GM18507 (cell line): ENCODE measurements around the gene AMBN.
A peak's percentile ranks its signal among the peaks of the same experiment; 100 is the strongest.

ENCODE experiments used
- DNase-seq: peaks from one replicate; pipeline ENCODE4 v3.0.0; 2011; ENCODE audit warnings: low read depth; ENCODE audit not compliant: insufficient read length; ENCODE audit errors: extremely low spot score
- FAIRE-seq: peaks from 2 replicates; lab custom pipeline; 2011; peaks lifted over from hg19 to GRCh38; lab: Jason Lieb, UNC

Gene AMBN, protein sequence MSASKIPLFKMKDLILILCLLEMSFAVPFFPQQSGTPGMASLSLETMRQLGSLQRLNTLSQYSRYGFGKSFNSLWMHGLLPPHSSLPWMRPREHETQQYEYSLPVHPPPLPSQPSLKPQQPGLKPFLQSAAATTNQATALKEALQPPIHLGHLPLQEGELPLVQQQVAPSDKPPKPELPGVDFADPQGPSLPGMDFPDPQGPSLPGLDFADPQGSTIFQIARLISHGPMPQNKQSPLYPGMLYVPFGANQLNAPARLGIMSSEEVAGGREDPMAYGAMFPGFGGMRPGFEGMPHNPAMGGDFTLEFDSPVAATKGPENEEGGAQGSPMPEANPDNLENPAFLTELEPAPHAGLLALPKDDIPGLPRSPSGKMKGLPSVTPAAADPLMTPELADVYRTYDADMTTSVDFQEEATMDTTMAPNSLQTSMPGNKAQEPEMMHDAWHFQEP

DNA sequence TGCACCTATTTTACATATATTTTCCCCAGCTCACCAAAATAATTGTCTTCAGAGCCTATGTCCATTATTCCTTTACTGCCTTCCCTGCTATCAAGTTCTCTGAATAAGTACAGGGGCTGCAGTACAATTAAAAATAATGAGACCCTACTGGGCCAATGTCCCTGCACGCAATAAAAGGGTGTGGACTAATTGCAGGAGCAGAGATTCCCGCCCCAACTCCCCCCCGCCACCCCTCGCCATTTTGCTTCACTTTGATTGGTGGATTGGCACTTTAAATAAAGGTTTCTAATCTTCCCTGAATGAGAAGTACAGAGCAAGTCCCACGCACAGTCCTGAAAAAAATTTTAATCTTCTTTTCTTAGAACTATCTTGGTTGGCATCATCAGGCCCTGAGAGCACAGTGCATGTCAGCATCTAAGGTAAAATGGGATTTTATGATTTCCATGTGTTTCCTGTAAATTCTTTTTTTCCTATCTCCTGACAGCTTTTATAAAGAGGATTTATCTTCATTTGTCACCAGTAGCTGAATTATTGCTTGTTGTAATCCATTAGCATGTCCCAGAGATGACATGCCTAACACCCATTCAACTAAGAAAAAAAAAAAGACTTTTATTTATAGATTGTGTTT lies at the start of gene AMBN:
Gene AMBN (plus strand): TSS at position 302 of the 628 bp plus-strand sequence. CDS start 103 bp downstream, at position 405.
- DNase-seq (no peak), FAIRE-seq (no peak)

DNA sequence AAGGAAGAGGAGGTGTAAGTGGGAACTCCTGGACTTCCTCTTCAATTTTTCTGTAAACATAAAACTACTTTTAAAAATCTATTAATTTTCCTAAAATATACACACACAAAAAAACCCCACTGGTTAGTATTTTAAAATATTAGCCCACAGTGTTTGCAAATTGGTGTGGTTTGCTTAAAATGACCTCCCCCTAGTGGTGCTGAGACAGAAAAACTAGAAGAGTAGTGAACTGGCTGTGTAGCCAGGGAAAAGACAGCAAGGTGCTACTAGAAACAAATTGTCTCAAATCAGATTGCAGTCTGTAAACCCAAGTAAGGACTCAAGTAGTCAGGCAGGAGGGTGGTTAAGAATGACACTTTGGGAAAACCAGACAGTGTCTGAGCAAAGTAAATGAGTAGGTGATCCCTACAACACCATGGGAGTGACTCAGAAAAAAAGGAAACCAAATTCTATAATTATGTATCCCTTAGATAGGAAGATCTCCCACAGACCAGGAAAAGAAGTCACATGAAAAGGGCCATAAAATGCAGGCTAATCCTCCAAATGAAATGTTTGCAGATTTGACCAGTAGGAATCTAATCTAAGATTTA lies 47.7 kb upstream of the AMBN start:
- no peak for DNase-seq
- FAIRE-seq = peak; percentile 35

DNA sequence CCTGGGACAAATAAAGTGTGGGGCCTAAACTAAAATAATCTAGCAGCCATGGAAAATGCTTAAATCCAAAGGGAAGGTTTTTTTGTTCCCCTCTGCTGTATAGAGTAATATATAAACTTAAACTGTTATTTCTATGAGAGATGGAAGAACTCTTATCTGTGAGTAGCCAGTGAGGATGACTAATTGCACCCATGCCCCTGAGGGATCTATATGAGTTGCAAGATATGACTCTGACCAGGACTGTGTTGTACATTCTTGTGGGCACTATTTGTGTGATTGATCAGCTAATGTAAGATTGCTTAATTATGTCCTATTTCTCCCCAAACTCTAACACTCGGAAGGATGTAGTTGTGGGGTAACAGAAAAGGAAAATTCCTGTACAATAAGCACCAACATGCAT lies 35.2 kb upstream of the AMBN start:
- DNase-seq = no peak
- FAIRE-seq = no peak

DNA sequence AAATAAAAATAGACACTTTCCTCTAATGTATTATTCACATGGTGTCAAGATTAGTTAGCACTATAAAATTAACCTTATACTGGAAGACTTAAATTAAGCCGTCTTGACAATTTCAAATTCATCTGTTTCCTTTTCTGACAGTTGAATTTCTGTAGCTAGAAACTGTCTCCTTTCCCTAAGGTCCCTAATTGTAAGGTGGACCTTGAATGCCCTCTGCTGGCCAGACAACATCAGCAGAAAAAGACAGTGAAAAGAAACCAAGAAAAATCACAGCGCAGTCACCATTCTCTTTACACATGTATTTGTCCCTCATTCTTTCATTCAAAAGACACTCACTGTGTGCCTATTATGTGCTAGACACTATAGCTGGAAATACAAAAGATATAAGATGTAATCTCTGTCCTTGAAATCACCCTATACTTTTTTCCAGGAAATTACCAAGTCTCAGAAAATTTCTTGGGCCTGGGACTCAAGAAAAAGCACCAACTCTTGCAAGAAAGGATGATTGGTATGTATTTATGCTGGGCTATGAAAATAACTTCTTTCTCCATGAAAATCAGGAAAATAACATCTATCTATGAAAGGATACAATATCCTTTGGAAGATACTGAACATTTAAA lies 32.7 kb upstream of the AMBN start:
- FAIRE-seq = peak; percentile 87
- peak; percentile 33 for DNase-seq

- no peak for FAIRE-seq
These were observed 32.1 kb upstream of the AMBN start for GRCh38 chr4:70559924-70560323.

DNA sequence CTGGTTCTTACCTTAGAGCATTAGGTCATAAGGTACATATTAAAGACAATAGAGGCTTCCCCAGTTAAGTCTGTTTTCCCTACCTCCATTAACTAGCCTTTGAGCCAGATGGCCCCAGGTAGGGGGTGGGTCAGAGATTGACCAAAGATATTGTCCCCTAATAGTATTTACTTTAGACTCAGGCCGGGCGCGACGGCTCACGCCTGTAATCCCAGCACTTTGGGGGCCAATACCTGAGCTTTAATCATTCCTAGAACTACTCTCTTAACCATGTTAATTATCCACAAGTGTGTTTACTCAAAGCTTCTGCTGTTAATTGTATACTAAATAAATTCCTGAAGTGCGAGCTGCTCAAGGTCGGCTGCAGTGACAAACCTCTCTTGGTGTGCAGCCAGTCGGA lies 28.0 kb upstream of the AMBN start:
- FAIRE-seq (no peak), DNase-seq (no peak)

More at GRCh38 chr4:70559924-70560323, 32.1 kb upstream of the AMBN start:
- DNase-seq = no peak

- DNase-seq (no peak), FAIRE-seq (no peak)
These were observed 21.3 kb upstream of the AMBN start for GRCh38 chr4:70570796-70571195.

DNA sequence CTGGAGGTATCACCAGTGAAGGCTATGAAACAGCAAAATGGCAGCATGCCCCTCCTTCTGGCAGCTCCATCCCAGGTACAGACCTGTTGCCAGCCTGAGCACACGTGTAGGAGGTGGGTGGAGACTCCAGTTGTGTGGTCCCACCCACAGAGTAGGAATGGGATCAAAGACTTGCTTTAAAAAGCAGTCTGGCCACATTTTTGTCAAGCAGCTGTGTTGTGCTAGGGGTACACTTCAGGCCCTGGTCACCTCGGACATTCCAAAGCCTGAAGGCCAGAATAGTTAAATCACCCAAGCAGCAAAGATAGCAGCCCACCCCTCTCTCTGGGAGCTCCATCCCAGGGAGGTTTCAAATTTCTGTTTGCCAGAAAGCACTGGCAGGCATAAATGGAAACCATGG lies 20.3 kb upstream of the AMBN start:
- FAIRE-seq (no peak), DNase-seq (no peak)

DNA sequence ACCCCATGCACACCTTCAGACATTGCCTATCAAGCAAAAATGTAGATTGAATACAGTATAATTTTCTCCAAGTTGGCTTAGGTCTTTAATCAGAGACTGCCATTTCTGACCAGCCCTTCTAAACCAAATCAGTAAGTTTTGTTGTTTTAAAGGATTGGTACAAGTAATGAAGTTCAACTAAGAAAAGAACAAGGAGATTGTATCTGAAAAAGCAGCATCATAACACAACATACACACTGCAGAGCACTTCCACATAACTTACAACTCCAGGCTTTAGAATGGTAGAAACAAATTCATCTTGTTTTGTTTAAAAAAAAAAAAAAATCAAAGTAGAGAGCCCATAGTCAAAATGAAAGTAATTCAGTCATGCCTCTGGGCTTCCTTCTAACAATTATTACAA lies 16.1 kb upstream of the AMBN start:
- FAIRE-seq = no peak
- DNase-seq = no peak

DNA sequence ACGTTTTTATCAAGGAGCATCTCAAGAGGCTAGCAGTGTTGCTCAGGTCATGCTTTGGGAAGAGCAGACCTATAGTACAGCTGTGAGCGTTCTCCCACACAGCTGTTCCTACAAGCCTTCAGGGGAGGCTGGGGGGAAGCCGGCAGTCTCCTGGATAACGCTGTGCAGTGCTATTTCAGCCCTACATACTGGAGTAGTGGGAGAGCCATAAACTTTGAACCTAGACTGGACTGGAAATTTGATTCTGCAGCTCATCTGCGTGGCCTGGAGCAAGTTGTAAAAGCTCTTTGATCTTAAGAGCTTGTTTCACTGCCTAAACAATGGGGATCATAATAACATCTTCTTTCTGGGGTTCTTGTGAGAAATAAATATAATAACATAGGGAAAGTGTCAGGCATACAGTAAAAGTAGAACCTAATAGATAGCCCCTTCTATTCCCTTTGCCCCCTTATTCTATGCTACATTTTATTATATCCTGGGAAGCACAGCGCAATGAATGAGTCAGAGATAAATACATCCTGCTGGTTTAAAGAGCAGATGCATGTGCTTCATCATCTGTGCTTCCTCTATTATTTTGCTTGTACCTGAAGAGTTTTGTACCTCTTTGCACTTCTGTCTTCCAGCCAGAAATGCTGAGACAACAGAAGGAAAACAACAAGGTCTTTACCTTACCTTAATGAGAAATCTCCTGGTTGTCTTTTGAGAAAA lies 14.7 kb upstream of the AMBN start:
- FAIRE-seq (no peak), DNase-seq (no peak)

GRCh38 chr4:70581980-70582379 lies 10.1 kb upstream of the AMBN start:
- DNase-seq (no peak), FAIRE-seq (no peak)

GRCh38 chr4:70583952-70584834 lies 7.9 kb upstream of the AMBN start:
- no peak for DNase-seq
- FAIRE-seq = no peak

- FAIRE-seq (no peak), DNase-seq (no peak)
These were observed 5.2 kb upstream of the AMBN start for GRCh38 chr4:70586841-70587240.

DNA sequence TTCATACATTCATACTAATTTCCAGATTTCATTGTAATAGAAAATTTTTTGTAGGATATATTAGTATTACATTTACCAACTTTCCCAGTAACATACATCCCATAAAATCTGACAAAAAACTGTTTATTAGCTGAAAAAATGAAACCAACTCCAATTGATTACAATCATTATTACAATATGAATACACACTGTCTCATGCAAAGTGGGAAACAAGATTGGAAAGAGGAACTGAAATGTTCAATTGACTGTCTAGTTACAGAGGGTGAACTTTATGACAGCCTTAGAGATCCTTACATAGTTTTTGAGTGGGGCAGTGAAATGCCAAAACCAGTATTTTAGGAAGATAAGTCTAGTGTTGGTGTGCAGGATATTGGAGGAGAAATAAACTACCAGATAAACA lies 2.3 kb upstream of the AMBN start:
- FAIRE-seq (peak; percentile 26), DNase-seq (no peak)

- DNase-seq = no peak
- no peak for FAIRE-seq
These were observed 2.1 kb downstream of the AMBN start for GRCh38 chr4:70594196-70594595.

DNA sequence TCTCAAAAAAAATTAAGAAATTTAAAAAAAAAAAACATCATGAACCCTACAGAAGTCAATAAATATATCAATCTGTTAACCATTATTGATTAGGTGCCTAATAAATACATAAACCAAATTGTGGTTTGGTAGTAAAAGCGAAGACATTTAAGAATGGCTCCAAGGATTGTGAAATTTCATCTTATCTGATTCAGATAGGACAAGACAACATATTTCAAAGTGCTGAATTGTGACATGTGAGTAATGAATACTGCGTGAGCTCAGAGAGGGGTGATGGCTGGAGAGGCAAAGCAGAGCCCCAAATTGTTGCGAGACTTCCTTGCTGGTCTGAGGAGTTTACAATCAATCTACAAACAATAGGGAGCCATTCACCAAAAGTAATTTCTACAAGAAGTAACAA lies 8.2 kb downstream of the AMBN start:
- FAIRE-seq = no peak
- no peak for DNase-seq

GRCh38 chr4:70600977-70601376 lies 8.9 kb downstream of the AMBN start:
- FAIRE-seq (no peak), DNase-seq (no peak)

- FAIRE-seq = peak; percentile 91
- peak; percentile 28 for DNase-seq
These were observed 9.5 kb downstream of the AMBN start for GRCh38 chr4:70601422-70602039.
